HepG2 (cell line): ENCODE results near the gene PLA2G4F. TPM values are rescaled to one million over a fixed set of nuclear protein-coding genes. Genes with fewer than 3 reads are reported as not detected.

Experiments used
- ARNTL ChIP-seq: sonication (generic); formaldehyde crosslinking; IDR thresholded peaks from 2 replicates; pipeline ENCODE4 v1.4.0; 2020; ENCODE audit warnings: mild to moderate bottlenecking, missing genetic modification reagents
- CBX1 ChIP-seq: IDR thresholded peaks from one replicate; pipeline ENCODE4 v1.6.1; 2016; ENCODE audit warnings: antibody characterized with exemption, low read depth
- CCAR2 ChIP-seq: fragments of 200-400 bp; formaldehyde crosslinking; optimal IDR thresholded peaks from 2 replicates; pipeline ENCODE3; 2018; ENCODE audit warnings: low read depth, mild to moderate bottlenecking, low read length, moderate library complexity
- GFI1 ChIP-seq: sonication (generic); formaldehyde crosslinking; IDR thresholded peaks from 2 replicates; pipeline ENCODE4 v1.5.0; 2020; ENCODE audit warnings: missing genetic modification reagents, mild to moderate bottlenecking, borderline replicate concordance
- KLF13 ChIP-seq: sonication (generic); formaldehyde crosslinking; IDR thresholded peaks from 2 replicates; pipeline ENCODE4 v1.4.0; 2020; ENCODE audit warnings: mild to moderate bottlenecking, missing genetic modification reagents
- KMT2A ChIP-seq: sonication (generic); formaldehyde crosslinking; IDR thresholded peaks from 2 replicates; pipeline ENCODE4 v1.4.0; 2020; ENCODE audit warnings: missing genetic modification reagents
- MTA1 ChIP-seq: sonication (generic); formaldehyde crosslinking; IDR thresholded peaks from 2 replicates; pipeline ENCODE4 v1.4.0; 2020; ENCODE audit warnings: missing genetic modification reagents, mild to moderate bottlenecking, borderline replicate concordance
- MTA3 ChIP-seq: sonication (generic); formaldehyde crosslinking; IDR thresholded peaks from 2 replicates; pipeline ENCODE4 v1.4.0; 2020; ENCODE audit warnings: missing genetic modification reagents
- NCOR1 ChIP-seq: fragments of 200-600 bp; sonication (generic); IDR thresholded peaks from 2 replicates; pipeline ENCODE4 v1.7.0; 2017; ENCODE audit warnings: antibody characterized with exemption, low read length, borderline replicate concordance
- SALL1 ChIP-seq: sonication (generic); formaldehyde crosslinking; IDR thresholded peaks from 2 replicates; pipeline ENCODE4 v1.8.0; 2022; ENCODE audit warnings: mild to moderate bottlenecking, missing genetic modification reagents
- SMAD3 ChIP-seq: sonication (generic); formaldehyde crosslinking; IDR thresholded peaks from 2 replicates; pipeline ENCODE4 v1.4.0; 2020; ENCODE audit warnings: missing genetic modification reagents
- SOX5 ChIP-seq: IDR thresholded peaks from 2 replicates; pipeline ENCODE4 v1.6.1; 2016; ENCODE audit warnings: borderline replicate concordance
- SRSF1 ChIP-seq: fragments of 200-400 bp; formaldehyde crosslinking; optimal IDR thresholded peaks from 2 replicates; pipeline ENCODE3; 2017; ENCODE audit warnings: mild to moderate bottlenecking, low read depth, low read length, moderate library complexity
- TBX2 ChIP-seq: sonication (generic); formaldehyde crosslinking; IDR thresholded peaks from 2 replicates; pipeline ENCODE4 v1.5.0; 2020; ENCODE audit warnings: missing genetic modification reagents, mild to moderate bottlenecking, borderline replicate concordance
- TP53 ChIP-seq: sonication (generic); formaldehyde crosslinking; conservative IDR thresholded peaks from 2 replicates; pipeline ENCODE4 v1.4.0; 2020; ENCODE audit warnings: missing genetic modification reagents
- ZBTB21 ChIP-seq: sonication (generic); formaldehyde crosslinking; IDR thresholded peaks from 2 replicates; pipeline ENCODE4 v1.4.0; 2020; ENCODE audit warnings: missing genetic modification reagents
- ZBTB44 ChIP-seq: sonication (generic); formaldehyde crosslinking; IDR thresholded peaks from 2 replicates; pipeline ENCODE4 v1.4.0; 2020; ENCODE audit warnings: missing genetic modification reagents
- ZNF160 ChIP-seq: sonication (generic); formaldehyde crosslinking; IDR thresholded peaks from 2 replicates; pipeline ENCODE4 v1.8.0; 2022; ENCODE audit warnings: mild to moderate bottlenecking, inconsistent platforms, missing genetic modification reagents
- ZNF331 ChIP-seq: sonication (generic); formaldehyde crosslinking; IDR thresholded peaks from 2 replicates; pipeline ENCODE4 v1.4.0; 2020; ENCODE audit warnings: missing genetic modification reagents
- ZNF652 ChIP-seq: IDR thresholded peaks from 2 replicates; pipeline ENCODE4 v1.6.1; 2016; ENCODE audit warnings: low read depth, borderline replicate concordance
- polyA plus RNA-seq, 8 experiments: library from polyadenylated mRNA; depleted of rRNA in 3 of 8; stranded (reverse) in 7 of 8; unstranded in 1 of 8; fragments of >200 nt; fragmentation: Illumina TruSeq in 4 of 8; extraction: Trizol in 4 of 8; gene quantifications; 2 replicates each; pipeline versions ENCODE4 v1.2.1 to v1.2.3, GENCODE V29; 2011 to 2016; ENCODE audit warnings: low read depth in 4 of 8, missing spikeins in 1 of 8, mixed read lengths in 1 of 8; ENCODE audit not compliant: insufficient read depth in 1 of 8
- total RNA-seq, 5 experiments: library from RNA; depleted of rRNA; stranded (reverse); fragments of >200 nt; fragmentation: Illumina TruSeq; extraction: Trizol; gene quantifications; 2 replicates each; pipeline ENCODE4 v1.2.3, GENCODE V29; 2016; ENCODE audit warnings: low read depth in 1 of 5
- TF ChIP-seq, protein P1 (sequence below): sonication (generic); formaldehyde crosslinking; IDR thresholded peaks from 2 replicates; pipeline ENCODE4 v1.9.0; 2021; ENCODE audit warnings: missing genetic modification reagents, mild to moderate bottlenecking, borderline replicate concordance
- TF ChIP-seq, protein P2 (sequence below): sonication (generic); formaldehyde crosslinking; IDR thresholded peaks from 2 replicates; pipeline ENCODE4 v1.9.0; 2022; ENCODE audit warnings: low read depth, missing genetic modification reagents
- TF ChIP-seq, protein P3 (sequence below): sonication (generic); formaldehyde crosslinking; IDR thresholded peaks from 2 replicates; pipeline ENCODE4 v1.5.0; 2020; ENCODE audit warnings: mild to moderate bottlenecking, missing genetic modification reagents
- TF ChIP-seq, protein P4 (sequence below): sonication (generic); formaldehyde crosslinking; IDR thresholded peaks from 2 replicates; pipeline ENCODE4 v1.4.0; 2020; ENCODE audit warnings: mild to moderate bottlenecking, missing genetic modification reagents

The PLA2G4F gene
- total and polyA plus RNA-seq, 2 of the 13 experiments (the other 11 are each of a cell fraction or from before 2014, with no cell fraction given): 0.07 TPM; not detected in 1

GRCh38 chr15:42194513-42194912, 38.1 kb upstream of the PLA2G4F start (continued):
- TF ChIP-seq MTA1: no peak
- TF ChIP-seq MTA3: no peak
- TF ChIP-seq SALL1 (CRISPR knock-in tag): peak; percentile 58
- TF ChIP-seq CCAR2: no peak
- TF ChIP-seq KMT2A (CRISPR knock-in tag): no peak
- TF ChIP-seq, protein P1, sequence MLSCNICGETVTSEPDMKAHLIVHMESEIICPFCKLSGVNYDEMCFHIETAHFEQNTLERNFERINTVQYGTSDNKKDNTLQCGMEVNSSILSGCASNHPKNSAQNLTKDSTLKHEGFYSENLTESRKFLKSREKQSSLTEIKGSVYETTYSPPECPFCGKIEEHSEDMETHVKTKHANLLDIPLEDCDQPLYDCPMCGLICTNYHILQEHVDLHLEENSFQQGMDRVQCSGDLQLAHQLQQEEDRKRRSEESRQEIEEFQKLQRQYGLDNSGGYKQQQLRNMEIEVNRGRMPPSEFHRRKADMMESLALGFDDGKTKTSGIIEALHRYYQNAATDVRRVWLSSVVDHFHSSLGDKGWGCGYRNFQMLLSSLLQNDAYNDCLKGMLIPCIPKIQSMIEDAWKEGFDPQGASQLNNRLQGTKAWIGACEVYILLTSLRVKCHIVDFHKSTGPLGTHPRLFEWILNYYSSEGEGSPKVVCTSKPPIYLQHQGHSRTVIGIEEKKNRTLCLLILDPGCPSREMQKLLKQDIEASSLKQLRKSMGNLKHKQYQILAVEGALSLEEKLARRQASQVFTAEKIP (CRISPR knock-in tag): no peak
- TF ChIP-seq NCOR1: no peak
- TF ChIP-seq TBX2 (CRISPR knock-in tag): no peak
- TF ChIP-seq, protein P2, sequence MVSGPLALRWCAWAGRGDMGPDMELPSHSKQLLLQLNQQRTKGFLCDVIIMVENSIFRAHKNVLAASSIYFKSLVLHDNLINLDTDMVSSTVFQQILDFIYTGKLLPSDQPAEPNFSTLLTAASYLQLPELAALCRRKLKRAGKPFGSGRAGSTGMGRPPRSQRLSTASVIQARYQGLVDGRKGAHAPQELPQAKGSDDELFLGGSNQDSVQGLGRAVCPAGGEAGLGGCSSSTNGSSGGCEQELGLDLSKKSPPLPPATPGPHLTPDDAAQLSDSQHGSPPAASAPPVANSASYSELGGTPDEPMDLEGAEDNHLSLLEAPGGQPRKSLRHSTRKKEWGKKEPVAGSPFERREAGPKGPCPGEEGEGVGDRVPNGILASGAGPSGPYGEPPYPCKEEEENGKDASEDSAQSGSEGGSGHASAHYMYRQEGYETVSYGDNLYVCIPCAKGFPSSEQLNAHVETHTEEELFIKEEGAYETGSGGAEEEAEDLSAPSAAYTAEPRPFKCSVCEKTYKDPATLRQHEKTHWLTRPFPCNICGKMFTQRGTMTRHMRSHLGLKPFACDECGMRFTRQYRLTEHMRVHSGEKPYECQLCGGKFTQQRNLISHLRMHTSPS (CRISPR knock-in tag): no peak
- TF ChIP-seq KLF13 (CRISPR knock-in tag): no peak
- no peak for TF ChIP-seq GFI1 (CRISPR knock-in tag)
- TF ChIP-seq SOX5 (CRISPR knock-in tag): peak; percentile 56; the same call in 1 of the 2 replicates
- TF ChIP-seq TP53 (CRISPR knock-in tag): no peak
- TF ChIP-seq, protein P3, sequence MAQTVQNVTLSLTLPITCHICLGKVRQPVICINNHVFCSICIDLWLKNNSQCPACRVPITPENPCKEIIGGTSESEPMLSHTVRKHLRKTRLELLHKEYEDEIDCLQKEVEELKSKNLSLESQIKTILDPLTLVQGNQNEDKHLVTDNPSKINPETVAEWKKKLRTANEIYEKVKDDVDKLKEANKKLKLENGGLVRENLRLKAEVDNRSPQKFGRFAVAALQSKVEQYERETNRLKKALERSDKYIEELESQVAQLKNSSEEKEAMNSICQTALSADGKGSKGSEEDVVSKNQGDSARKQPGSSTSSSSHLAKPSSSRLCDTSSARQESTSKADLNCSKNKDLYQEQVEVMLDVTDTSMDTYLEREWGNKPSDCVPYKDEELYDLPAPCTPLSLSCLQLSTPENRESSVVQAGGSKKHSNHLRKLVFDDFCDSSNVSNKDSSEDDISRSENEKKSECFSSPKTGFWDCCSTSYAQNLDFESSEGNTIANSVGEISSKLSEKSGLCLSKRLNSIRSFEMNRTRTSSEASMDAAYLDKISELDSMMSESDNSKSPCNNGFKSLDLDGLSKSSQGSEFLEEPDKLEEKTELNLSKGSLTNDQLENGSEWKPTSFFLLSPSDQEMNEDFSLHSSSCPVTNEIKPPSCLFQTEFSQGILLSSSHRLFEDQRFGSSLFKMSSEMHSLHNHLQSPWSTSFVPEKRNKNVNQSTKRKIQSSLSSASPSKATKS: no peak
- TF ChIP-seq ZNF160 (CRISPR knock-in tag): no peak
- TF ChIP-seq ARNTL: no peak
- no peak for TF ChIP-seq ZBTB21 (CRISPR knock-in tag)
- TF ChIP-seq ZNF652 (CRISPR knock-in tag): no peak
- no peak; the same call in 1 of the 2 replicates for TF ChIP-seq ZNF331 (CRISPR knock-in tag)
- no peak for TF ChIP-seq SMAD3 (CRISPR knock-in tag)
- TF ChIP-seq SRSF1: no peak
- no peak for TF ChIP-seq ZBTB44 (CRISPR knock-in tag)
- TF ChIP-seq, protein P4, sequence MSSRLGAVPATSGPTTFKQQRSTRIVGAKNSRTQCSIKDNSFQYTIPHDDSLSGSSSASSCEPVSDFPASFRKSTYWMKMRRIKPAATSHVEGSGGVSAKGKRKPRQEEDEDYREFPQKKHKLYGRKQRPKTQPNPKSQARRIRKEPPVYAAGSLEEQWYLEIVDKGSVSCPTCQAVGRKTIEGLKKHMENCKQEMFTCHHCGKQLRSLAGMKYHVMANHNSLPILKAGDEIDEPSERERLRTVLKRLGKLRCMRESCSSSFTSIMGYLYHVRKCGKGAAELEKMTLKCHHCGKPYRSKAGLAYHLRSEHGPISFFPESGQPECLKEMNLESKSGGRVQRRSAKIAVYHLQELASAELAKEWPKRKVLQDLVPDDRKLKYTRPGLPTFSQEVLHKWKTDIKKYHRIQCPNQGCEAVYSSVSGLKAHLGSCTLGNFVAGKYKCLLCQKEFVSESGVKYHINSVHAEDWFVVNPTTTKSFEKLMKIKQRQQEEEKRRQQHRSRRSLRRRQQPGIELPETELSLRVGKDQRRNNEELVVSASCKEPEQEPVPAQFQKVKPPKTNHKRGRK (CRISPR knock-in tag): no peak
- no peak for TF ChIP-seq CBX1
